ENCODE data around the gene SNRNP70.

- TF ChIP-seq CTCF (IDR thresholded peaks at IDR 0.05) (no peak), EP300 (IDR thresholded peaks at IDR 0.05) (no peak), POLR2A (IDR thresholded peaks at IDR 0.05) (no peak)
Measured at GRCh38 chr19:49157445-49158224, 72.4 kb downstream of the SNRNP70 start, which contains the start of gene TRPM4.

All from ovary (tissue), 3 donors.